ENCODE data around the gene CAPN15.

CAPN15 gene

DNA sequence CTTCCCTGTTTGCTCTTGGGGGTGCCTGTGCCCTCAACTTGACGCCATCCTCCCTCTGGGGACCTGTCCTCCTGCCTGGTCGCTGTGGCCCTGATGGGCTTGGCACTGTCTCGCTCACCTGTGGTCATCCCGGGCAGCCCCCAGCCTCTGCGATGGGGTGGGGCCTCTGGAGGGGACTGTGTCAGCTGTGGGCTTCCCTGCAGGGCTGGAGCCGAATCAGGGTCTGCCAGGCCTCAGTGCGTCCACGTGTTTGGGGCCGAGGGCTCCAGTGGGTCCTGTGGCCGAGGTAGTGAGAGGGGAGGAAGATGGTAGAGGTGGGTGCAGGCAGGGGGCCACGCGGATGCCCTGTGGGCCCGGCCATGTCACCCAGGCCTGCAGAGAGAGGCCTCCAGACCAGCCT, 50.3 kb downstream of the CAPN15 start:
- DNase-seq (ENCODE audit: low read depth, low spot score), result no peak

DNA sequence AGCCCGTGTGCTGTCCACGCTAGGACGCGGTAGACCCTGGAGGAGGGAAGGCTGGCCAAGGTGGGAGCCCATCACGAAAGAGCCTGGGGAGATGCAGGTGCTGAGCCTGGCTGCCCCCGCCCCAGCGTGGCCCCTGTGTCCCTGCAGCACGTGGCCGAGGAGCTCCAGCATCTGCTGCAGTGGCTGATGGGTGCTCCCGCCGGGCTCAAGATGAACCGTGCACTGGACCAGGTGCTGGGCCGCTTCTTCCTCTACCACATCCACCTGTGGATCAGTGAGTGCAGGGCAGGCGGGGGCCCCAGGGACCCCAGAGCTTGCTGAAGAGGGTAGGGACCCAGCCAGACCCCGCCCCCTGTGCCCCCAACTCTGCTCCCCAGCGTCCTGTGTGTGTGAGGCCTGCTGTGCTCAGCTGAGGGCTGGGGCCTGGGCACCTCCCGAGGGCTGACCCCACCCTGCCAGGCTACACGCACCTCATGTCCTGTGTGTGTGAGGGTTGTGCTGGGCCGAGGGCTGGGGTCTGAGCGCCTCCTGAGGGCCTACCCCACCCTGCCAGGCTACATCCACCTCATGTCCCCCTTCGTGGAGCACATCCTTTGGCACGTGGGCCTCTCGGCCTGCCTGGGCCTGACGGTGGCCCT, 50.8 kb downstream of the CAPN15 start:
- no peak for DNase-seq (ENCODE audit: low read depth, low spot score)

DNA sequence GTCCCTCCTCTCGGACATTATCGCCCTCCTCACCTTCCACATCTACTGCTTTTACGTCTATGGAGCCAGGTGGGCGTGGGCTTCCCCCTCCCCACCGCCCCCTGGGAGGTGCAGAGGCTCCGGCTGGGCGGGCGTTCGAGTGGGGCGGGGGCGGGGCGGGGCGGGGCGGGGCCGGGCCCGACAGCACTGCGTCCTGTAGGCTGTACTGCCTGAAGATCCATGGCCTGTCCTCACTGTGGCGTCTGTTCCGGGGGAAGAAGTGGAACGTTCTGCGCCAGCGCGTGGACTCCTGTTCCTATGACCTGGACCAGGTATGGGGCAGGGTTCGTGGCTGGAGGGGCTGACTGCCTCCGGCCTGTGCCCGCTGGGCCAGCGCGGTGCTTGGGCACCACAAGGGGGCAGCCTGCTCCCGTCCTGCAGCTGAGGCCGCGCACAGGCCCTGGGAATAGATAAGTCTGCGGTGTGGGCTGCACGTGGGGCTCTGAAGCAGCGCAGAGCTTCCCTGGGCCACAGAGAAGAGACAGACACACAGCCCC, 51.4 kb downstream of the CAPN15 start:
- DNase-seq (ENCODE audit: low read depth, low spot score), result no peak

DNA sequence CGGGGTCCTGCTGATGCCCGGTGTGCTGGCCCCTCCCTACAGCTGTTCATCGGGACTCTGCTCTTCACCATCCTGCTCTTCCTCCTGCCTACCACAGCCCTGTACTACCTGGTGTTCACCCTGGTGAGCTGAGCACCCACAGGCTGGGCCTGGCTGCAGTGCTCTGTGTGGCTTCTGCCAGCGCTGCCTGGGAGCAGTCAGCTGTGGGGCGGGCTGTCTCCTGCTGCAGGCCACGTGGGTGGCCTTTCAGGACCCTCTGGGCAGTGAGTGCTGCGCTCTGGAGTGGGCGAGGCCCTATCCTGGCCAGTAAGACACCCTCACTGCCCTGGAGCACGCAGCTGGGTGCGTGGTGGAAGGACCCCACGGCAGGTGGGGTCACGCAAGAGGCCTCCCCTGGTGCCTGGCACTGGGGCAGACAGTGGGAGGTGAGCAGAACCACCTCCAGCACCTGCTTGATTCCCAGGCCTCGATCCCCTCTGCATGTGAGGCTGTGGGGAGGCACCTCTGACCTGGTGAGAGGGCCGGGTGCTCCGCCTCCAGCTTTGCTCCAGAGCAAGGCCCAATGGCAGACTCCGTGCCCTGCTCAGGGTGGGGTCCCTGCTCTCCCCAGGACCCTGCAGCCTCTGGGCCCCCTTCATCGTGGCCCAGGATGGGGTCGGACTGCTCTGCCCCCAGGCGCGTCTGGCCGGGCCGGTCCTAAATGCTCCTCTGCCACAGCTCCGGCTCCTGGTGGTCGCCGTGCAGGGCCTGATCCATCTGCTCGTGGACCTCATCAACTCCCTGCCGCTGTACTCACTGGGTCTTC, 52.8 kb downstream of the CAPN15 start:
- DNase-seq (ENCODE audit: low read depth, low spot score), result no peak

DNA sequence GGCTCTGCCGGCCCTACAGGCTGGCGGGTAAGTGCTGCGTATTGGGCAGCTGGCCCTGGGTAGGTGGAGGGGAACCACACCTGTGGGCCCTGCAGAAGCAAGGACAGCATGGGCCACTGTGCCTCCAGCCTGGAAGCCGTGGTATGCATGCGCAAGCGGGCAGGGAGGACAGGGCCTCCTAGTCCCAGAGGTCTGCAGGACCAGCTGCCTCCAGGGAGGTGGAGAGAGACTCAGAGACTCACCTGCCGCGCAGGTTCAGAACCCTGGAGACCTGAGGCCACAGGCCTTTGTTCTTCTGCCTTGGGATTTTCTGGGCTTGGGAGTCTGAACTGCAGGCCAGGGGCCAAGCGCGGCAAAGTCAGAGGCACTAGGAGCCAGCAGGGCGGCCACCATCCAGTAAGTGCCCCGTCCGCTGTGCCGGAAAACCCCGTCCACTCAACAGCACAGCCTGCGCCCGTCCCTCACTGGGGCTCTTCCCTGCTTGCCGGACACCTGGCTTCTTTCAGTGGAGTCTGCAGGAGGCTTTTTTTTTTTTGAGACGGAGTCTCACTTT, 53.5 kb downstream of the CAPN15 start:
- DNase-seq (ENCODE audit: low read depth, low spot score), result no peak

DNA sequence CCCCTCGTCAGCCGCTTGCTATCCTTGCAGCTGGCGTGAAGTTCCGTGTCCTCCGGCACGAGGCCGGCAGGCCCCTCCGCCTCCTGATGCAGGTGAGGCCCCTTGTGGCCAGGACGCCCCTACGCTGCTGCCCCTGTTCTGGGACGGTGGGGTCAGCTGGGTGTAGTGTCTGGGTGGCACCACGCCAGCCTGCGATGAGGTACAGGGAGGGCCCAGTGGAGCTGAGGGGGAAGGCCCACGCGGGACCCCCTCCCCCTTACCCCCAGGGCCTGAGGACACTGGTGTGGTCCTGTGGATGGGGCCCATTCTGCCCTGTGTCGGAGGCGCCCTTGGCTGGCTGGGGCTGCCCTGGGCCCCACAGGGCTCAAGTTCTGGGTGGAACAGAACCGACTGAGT, 54.7 kb downstream of the CAPN15 start:
- no peak for DNase-seq (ENCODE audit: low read depth, low spot score)

DNA sequence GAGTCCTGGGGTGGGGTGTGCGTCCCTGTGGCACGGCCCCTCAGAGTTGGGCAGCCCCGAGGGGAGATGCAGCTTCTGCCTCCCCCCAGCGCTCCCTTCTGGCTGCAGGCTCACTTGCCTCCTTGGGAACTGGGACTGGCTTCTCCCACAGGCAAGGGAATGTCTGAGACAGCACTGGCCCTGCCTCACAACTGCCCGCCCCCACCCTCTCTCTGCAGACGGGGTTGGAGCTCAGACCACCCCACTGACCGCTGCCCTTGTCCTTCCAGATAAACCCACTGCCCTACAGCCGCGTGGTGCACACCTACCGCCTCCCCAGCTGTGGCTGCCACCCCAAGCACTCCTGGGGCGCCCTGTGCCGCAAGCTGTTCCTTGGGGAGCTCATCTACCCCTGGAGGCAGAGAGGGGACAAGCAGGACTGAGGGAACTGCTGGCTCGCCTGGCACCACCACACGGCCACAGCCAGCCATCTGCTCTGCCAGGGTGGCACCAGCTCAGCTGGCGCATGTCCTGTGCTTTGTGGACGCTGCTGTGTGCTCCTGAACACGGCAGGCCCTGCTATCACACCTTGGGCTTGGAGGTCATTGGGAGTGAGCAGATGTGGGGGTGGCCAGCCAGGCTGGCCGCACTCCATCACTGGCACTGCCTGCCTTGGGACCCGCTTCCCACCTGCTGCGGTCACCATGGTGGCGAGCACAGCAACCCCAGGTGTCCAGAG, 55.3 kb downstream of the CAPN15 start:
- no peak for DNase-seq (ENCODE audit: low read depth, low spot score)

DNA sequence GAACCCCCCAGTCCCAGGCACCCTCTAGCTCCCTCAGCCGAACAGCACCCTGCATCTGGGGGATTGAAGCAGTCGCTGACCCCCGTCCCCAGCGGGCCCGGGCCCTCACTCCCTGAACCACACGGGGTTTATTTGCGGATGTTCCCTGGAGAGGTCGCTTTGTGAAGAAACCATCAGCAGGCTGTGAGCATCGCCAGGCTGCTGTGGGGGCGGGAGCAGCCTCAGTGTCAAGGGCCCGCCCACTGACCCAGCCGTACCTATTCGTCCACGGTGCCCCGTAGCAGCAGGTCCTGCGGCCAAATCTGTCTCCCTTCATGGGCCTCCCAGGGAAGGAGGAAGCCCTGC, 55.9 kb downstream of the CAPN15 start:
- DNase-seq (ENCODE audit: low read depth, low spot score), result no peak

DNA sequence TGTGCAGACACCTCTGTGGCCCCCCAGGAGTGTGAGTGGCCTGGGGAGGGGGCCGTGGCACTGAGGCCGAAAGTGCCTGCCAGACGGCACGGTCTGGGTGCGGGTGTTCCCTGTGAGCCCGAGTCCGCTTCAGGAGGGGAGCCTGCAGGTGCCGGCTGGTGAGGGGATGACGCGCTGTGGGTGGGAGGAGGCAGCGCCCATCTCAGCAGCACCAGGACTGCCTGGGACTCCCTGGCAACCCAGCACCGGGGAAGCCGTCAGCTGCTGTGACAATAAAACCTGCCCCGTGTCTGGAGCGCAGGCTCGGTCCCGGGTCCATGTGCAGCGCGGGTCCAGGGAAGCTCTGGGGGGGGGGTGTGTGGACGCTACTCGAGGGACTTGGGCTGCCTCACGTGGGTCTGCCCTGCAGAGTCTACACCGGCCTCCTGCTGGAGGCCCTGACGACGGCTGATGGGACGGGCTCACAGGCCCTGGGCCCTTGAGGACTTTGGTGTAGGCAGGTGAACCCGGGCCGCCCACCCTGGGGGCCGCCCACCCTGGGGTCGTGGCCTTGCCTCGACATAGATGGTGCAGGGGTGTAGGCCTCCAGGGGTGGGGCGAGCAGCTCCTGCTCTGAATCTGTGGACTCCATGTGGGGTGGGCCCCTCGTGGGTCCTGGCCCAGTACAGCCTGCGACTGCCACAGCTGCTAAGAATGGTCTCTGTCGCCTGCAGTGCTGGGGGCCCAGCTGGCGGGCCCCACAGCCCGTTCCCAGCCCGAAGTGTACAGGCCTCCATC, 56.5 kb downstream of the CAPN15 start:
- DNase-seq (ENCODE audit: low read depth, low spot score), result no peak

DNA sequence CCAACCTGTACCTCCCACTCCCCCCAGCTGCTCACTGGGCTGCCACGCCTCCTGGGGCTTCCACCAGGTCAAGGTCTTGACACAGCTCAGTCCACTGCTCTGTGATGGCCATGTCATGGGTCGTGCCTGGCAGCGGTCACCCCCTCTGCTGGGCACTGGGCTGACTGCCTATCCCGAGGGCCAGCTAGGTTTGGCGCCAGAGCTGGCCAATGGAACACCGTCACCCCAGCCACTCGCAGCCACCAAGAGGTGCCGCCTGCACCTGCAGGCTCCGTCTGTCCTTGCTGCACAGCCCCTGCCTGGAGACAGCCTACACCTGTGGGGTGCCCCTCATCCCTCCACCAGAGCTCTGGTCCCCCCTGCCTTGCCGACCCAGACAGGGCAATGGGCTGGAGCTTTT, 57.8 kb downstream of the CAPN15 start:
- no peak for DNase-seq (ENCODE audit: low read depth, low spot score)

DNA sequence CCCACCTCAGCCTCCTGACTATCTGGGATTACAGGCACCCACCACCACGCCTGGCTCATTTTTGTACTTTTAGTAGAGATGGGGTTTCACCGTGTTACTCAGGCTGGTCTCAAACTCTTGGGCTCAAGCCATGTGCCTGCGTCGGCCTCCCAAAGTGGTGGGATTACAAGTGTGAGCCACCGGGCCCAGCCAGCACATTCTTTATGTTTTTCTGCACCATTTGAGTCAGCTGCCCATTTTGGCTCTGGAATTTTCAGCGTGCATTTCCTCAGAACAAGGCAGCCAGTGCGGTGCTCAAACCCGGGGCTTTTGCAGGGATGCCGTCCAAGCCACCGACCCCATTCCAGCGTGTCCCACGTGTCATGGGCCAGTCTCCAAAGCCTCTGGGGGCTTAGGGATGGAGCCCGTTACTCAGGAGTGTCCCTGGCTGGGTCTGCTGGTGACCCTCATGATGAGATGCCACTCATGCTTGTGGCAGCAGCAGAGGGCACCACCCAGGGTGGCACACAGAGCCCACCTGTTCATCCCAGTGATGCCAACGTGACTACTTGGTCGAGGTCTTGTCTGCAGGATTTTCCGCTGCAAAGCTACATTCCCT, 58.6 kb downstream of the CAPN15 start:
- DNase-seq (ENCODE audit: low read depth, low spot score), result no peak

DNA sequence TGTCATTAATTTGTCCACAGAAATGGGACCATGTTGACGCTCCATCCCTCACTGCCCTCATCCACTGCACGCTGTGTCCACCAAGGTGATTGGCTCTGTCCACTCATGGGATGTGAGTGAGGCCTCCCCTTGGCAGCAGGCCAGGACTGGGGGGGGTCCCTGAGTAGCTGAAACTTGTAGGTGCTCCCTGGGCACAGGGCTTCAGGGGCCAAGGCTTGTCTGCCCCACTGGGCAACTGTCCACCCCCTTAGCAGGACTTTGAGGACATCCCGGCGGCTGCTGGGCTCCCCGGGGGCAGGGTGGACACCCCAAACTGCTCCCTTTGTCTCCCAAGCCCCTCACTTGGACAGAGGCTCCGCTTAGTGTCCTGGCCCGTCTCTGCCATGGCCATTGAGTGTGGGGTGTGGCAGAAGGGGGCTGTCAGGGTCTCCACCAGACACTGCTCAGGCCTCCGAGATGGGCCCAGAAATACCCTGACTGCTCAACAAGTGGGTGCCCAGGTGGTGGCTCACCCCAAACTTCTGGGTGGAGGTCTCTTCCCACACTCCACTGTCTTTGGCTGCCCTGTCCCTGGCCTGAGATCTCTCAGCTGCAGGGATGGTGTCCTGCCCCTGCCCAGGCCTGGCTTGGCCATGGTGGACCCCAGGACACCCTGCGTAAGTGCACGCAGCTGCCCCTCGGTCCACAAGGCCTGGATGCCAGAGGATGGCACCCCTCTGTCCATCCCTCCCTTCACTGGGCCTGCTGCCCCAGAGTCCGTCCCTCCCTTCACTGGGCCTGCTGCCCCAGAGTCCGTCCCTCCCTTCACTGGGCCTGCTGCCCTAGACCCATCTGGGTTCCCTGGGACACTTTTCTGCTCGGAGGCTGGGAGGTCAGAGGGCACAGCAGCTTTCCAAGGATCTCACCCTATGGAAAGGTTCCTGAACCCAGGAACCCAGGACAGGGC, 59.4 kb downstream of the CAPN15 start:
- no peak for DNase-seq (ENCODE audit: low read depth, low spot score)

DNA sequence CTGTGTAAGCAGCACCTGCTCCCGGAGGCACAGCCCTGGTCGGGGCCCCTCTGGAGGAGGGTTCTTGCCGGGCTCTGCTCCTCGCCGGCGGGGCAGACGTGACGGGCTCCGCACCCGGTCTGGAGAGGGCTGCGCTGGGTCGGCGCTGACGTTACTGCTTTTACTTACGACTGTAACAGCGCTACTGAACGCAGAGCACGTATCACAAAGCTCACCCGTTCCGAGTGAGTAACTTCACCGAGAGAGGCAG, 61.1 kb downstream of the CAPN15 start:
- no peak for DNase-seq (ENCODE audit: low read depth, low spot score)

DNA sequence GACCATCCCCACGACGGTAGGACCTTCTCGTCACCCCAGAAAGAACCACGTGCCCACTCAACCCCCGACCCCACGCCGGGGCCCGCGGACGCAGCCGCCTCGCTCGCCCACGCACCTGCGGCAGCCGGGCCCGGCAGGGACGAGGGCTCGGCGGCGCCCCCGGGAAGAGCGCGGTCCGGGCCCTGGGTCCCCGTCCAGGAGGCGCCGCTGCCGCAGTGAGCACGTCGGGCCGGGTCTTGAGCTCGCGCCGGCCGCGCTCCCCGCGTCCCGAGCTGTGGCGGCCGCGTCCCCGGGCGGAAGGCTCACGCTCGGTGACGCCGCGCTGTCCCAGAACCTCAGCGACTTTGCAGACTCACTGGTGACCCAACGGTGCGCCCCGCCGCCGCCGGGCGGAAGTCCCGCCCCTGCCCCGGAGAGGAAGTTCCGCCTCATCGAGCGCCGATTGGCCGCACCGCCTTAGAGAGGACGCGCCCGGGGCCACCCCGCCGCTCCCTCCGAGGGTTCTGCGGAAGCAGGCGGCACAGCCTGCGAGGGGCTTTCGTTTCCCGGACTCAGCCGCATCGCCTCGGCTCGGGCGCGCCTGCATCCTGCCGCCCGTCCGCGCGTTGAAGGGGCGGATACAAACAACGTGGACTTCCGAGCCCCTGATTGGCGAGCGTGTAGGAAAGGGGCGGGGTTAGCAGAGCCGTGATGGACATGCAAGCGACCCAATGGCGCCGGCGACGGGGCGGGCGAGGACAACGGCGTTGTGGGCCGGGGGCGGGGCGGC, 61.6 kb downstream of the CAPN15 start:
- DNase-seq (ENCODE audit: low read depth, low spot score), result no peak

DNA sequence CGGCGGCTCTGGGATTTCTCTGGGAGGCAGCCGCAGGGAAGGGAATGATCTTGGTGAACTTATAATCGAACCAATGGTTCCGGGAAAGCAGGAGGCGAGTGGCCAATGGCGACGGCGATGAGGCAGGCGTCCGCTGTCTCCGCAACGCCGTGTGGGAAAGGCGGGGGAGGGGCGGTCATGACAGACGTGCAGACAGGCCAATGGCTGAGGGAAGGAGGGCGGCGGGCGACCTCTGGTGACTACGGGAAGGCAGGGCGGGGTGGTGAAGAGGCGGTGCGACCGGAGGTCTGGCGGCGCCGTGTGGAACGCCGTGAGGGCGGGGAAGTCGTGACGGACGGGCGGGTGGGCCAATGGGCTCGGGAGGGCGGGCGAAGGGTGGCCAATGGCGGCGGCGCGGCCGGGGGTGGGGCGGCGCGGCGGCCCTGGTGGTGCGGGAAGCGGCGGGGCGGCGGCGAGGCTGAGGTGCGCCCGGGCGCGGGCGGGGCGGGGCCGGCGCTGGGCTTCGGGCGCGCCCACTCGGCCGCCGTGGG, 62.2 kb downstream of the CAPN15 start, which contains the start of gene RAB40C:
RAB40C (plus strand) TSS at position 409 of the 530 bp plus-strand sequence. CDS start 226 bp downstream, outside the sequence.
- no peak for DNase-seq (ENCODE audit: low read depth, low spot score)

DNA sequence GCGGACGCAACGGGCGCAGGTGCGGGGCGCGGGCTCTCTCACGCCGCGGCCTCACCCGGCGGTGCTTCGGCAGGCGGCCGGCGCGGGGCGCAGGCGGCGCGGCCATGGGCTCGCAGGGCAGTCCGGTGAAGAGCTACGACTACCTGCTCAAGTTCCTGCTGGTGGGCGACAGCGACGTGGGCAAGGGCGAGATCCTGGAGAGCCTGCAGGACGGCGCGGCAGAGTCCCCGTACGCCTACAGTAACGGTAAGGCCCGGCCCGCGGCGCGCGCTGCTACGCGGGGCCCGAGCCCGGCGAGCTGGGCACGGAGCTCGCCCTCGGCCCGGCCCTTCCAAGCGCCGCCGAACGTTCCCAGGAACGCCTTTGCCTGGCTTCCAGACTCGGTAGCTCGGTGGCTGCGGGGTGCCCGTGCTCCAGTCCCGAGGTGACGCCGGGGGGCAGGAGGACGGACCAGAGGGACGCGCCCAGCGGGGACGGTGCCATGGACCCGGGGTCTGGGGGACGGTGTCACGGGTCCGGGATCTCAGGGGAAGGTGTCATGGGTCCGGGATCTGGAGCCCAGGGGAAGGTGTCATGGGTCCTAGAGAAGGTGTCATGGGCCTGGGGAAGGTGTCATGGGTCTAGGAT, 62.8 kb downstream of the CAPN15 start:
- no peak for DNase-seq (ENCODE audit: low read depth, low spot score)

DNA sequence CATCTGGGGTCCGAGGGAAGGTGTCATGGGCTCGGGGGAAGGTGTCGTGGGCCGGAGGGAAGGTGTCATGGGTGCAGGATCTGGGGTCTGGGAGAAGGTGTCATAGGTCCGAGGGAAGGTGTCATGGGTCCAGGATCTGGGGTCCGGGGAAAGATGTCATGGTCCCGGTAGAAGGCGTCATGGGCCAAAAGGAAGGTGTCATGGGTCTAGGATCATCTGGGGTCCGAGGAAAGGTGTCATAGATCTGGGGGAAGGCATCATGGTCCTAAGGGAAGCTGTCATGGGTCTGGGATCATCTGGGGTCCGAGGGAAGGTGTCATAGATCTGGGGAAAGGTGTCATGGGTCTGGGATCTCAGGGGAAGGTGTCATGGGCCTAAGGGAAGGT, 63.3 kb downstream of the CAPN15 start:
- no peak for DNase-seq (ENCODE audit: low read depth, low spot score)

DNA sequence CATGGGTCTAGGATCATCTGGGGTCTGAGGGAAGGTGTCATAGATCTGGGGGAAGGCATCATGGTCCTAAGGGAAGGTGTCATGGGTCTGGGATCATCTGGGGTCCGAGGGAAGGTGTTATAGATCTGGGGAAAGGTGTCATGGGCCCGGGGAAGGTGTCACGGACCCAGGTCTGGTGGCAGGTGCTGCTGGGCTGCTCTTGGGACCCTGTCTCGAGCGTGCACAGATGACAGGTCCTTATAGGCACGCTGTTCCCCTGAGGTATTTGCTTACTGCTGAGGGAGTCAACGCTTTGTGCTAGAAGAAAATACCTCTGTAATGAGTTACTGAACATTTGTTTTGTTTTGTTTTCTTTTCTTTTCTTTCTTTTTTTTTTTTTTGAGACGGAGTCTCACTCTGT, 63.7 kb downstream of the CAPN15 start:
- DNase-seq (ENCODE audit: low read depth, low spot score), result no peak
